CD4-positive, alpha-beta T cell (primary cell): ENCODE results near the gene SYT13. TPM values are rescaled to one million over a fixed set of nuclear protein-coding genes. Genes with fewer than 3 reads are reported as not detected.

Experiments
- ATAC-seq: fragments of 200-7000 bp; cut with Tn5 transposase; one replicate; pipeline ENCODE4 v1.10.0; 2022; ENCODE audit warnings: mild to moderate bottlenecking; ENCODE audit not compliant: poor library complexity
- CTCF ChIA-PET: fragments of 350-600 bp; sonication (Branson Sonifier 250); formaldehyde crosslinking; loops from one replicate; lab custom pipeline; 2021; ENCODE audit warnings: antibody characterized with exemption, inconsistent platforms; lab: Charles Lee
- POLR2A ChIA-PET: fragments of 350-600 bp; sonication (Branson Sonifier 250); formaldehyde crosslinking; loops from one replicate; lab custom pipeline; 2021; ENCODE audit warnings: antibody characterized with exemption, inconsistent platforms; lab: Charles Lee
- DNase-seq, 14 experiments: peaks; one replicate each; pipeline ENCODE4 v3.0.0-alpha.2; 2013 to 2020; ENCODE audit warnings: mixed read lengths in 2 of 14
- H3K27ac ChIP-seq, 2 donors: one replicate each; pipeline versions ENCODE4 v1.5.1 to v1.7.0; 2013; ENCODE audit warnings: low read length in 2 of 2, low read depth in 1 of 2, mild to moderate bottlenecking in 1 of 2
- H3K27me3 ChIP-seq, 2 experiments: 1 replicate in 1 of 2; 2 replicates in 1 of 2; pipeline versions ENCODE4 v1.6.1 to v1.7.0; 2013; ENCODE audit warnings: low read length in 2 of 2, control low read depth in 1 of 2, mild to moderate bottlenecking in 1 of 2, moderate library complexity in 1 of 2; ENCODE audit not compliant: insufficient read depth in 2 of 2, control insufficient read depth in 1 of 2
- H3K36me3 ChIP-seq: one replicate; pipeline ENCODE4 v1.6.1; 2013; ENCODE audit warnings: low read length, control low read depth; ENCODE audit not compliant: insufficient read depth
- H3K4me1 ChIP-seq: one replicate; pipeline ENCODE4 v1.6.1; 2013; ENCODE audit warnings: low read length, control low read depth; ENCODE audit not compliant: insufficient read depth
- H3K4me3 ChIP-seq: one replicate; pipeline ENCODE4 v1.5.1; 2013; ENCODE audit warnings: mild to moderate bottlenecking, low read length, moderate library complexity
- H3K9me3 ChIP-seq, 2 experiments: 1 replicate in 1 of 2; 2 replicates in 1 of 2; pipeline versions ENCODE4 v1.6.1 to v1.7.0; 2013; ENCODE audit warnings: low read length in 2 of 2, mild to moderate bottlenecking in 2 of 2, control low read depth in 1 of 2, moderate library complexity in 1 of 2; ENCODE audit not compliant: control insufficient read depth in 1 of 2, insufficient read depth in 1 of 2
- H3K27ac Mint-ChIP-seq: one replicate; pipeline ENCODE4 v1.8.0; 2020; ENCODE audit warnings: mixed read lengths
- H3K27me3 Mint-ChIP-seq: one replicate; pipeline ENCODE4 v1.8.0; 2021; ENCODE audit warnings: mixed read lengths
- H3K36me3 Mint-ChIP-seq: one replicate; pipeline ENCODE4 v1.8.0; 2021; ENCODE audit warnings: low read depth, mixed read lengths
- H3K4me1 Mint-ChIP-seq: one replicate; pipeline ENCODE4 v1.8.0; 2021; ENCODE audit warnings: low read depth, mixed read lengths
- H3K4me3 Mint-ChIP-seq: one replicate; pipeline ENCODE4 v1.8.0; 2020; ENCODE audit warnings: mild to moderate bottlenecking, mixed read lengths
- H3K9me3 Mint-ChIP-seq: one replicate; pipeline ENCODE4 v1.8.0; 2020; ENCODE audit warnings: mixed read lengths
- intact Hi-C, 2 experiments: fragments of 100-400 bp; cut with DNase I in 1 of 2; cut with micrococcal nuclease in 1 of 2; formaldehyde crosslinking; loops; one replicate each; pipeline versions ENCODE4 v1.15.1 to v1.9.0; 2023 to 2025; cut with DNase I, micrococcal nuclease
- total RNA-seq, 174 experiments: library from RNA in 2 of 174; stranded (reverse) in 2 of 174; gene quantifications; one replicate each; pipeline ENCODE4 v1.2.3 and lab custom pipeline; 2021 to 2026
- TF ChIP-seq, protein P1 (sequence below): fragments of 200-600 bp; IDR thresholded peaks from one replicate; pipeline ENCODE4 v1.8.0; 2022; ENCODE audit warnings: antibody characterized with exemption, mild to moderate bottlenecking

SYT13 gene
- total RNA-seq, 2 experiments from 2014 or later: not detected

GRCh38 chr11:45280449-45280848 is 5.7 kb downstream of the SYT13 start:
- H3K4me3 ChIP-seq: no peak overlapping the region
- intact Hi-C loops: no loop called here
- Mint-ChIP-seq H3K27me3 (peaks cover 52% of the 10 kb centered on the region), H3K4me1 (peaks cover 5% of the 10 kb centered on the region), H3K9me3 (peaks cover 3% of the 10 kb centered on the region), H3K27ac (peak overlapping the region; percentile 19), H3K36me3 (no peaks in the 10 kb centered on the region), H3K4me3 (no peak overlapping the region)
- H3K27ac ChIP-seq: no peak overlapping the region
- H3K4me1 ChIP-seq: no peaks in the 10 kb centered on the region
- TF ChIP-seq, protein P1, sequence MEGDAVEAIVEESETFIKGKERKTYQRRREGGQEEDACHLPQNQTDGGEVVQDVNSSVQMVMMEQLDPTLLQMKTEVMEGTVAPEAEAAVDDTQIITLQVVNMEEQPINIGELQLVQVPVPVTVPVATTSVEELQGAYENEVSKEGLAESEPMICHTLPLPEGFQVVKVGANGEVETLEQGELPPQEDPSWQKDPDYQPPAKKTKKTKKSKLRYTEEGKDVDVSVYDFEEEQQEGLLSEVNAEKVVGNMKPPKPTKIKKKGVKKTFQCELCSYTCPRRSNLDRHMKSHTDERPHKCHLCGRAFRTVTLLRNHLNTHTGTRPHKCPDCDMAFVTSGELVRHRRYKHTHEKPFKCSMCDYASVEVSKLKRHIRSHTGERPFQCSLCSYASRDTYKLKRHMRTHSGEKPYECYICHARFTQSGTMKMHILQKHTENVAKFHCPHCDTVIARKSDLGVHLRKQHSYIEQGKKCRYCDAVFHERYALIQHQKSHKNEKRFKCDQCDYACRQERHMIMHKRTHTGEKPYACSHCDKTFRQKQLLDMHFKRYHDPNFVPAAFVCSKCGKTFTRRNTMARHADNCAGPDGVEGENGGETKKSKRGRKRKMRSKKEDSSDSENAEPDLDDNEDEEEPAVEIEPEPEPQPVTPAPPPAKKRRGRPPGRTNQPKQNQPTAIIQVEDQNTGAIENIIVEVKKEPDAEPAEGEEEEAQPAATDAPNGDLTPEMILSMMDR: no peak
- ChIA-PET CTCF (no interaction called here), POLR2A (no interaction called here)
- peaks cover 0 to 3% of the 10 kb centered on the region in 2 experiments for H3K9me3 ChIP-seq
- H3K27me3 ChIP-seq: peaks cover 23 to 34% of the 10 kb centered on the region in 2 experiments
- peak in 4 of 14 experiments; percentile 4 to 27 (median 23) for DNase-seq
- ATAC-seq: peak; percentile 92
- no peaks in the 10 kb centered on the region for H3K36me3 ChIP-seq

DNA sequence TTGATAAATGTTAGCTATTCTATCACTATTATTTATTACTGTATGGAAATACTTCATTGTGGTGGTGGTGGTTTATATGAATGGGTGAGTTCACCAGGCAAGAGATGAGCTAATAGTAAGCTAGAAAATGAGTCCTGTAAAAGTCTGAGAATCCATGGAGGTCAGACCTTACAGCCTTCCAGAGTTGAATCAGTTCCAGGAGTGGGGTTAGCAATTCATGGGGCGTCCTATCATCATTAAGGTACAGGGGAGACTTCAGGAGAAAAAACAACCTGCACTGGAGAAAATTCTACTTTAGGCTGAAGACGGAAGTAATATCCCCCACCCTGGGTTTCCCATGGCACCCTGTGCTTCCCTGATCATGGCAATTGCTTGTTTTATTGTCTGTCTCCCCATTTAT is 6.5 kb downstream of the SYT13 start:
- POLR2A ChIA-PET: no interaction called here

GRCh38 chr11:45278714-45279113 is 7.4 kb downstream of the SYT13 start:
- intact Hi-C loops: no loop called here
- Histone ChIP-seq H3K9me3 (peaks cover 0 to 3% of the 10 kb centered on the region in 2 experiments), H3K36me3 (no peaks in the 10 kb centered on the region), H3K4me1 (no peaks in the 10 kb centered on the region), H3K27ac (no peak overlapping the region), H3K4me3 (no peak overlapping the region), H3K27me3 (peaks cover 19 to 20% of the 10 kb centered on the region in 2 experiments)
- no peaks in the 10 kb centered on the region for H3K36me3 Mint-ChIP-seq
- no peak overlapping the region for H3K4me3 Mint-ChIP-seq
- H3K9me3 Mint-ChIP-seq: peaks cover 3% of the 10 kb centered on the region
- no peak overlapping the region for H3K27ac Mint-ChIP-seq
- DNase-seq (peak in 3 of 14 experiments; percentile 9 to 15 (median 10)), ATAC-seq (no peak)
- peaks cover 5% of the 10 kb centered on the region for H3K4me1 Mint-ChIP-seq
- TF ChIP-seq, protein P1: no peak
- ChIA-PET CTCF (no interaction called here), POLR2A (no interaction called here)
- H3K27me3 Mint-ChIP-seq: peaks cover 45% of the 10 kb centered on the region

More for the DNA sequence above, 6.5 kb downstream of the SYT13 start:
- Mint-ChIP-seq H3K27ac (no peak overlapping the region), H3K27me3 (peaks cover 48% of the 10 kb centered on the region), H3K36me3 (no peaks in the 10 kb centered on the region), H3K4me3 (no peak overlapping the region), H3K4me1 (peaks cover 5% of the 10 kb centered on the region), H3K9me3 (peaks cover 3% of the 10 kb centered on the region)
- no peaks in the 10 kb centered on the region for H3K36me3 ChIP-seq
- ATAC-seq (no peak), DNase-seq (no peak)
- H3K27me3 ChIP-seq: peaks cover 23 to 26% of the 10 kb centered on the region in 2 experiments
- H3K4me1 ChIP-seq: no peaks in the 10 kb centered on the region
- peaks cover 0 to 3% of the 10 kb centered on the region in 2 experiments for H3K9me3 ChIP-seq
- no peak overlapping the region for H3K4me3 ChIP-seq
- H3K27ac ChIP-seq: no peak overlapping the region
- intact Hi-C loops: no loop called here
- TF ChIP-seq, protein P1: no peak
- CTCF ChIA-PET: no interaction called here
